Astrocyte of the cerebellum (primary cell): ENCODE results near the gene RNF167.

Experiments used
- DNase-seq: peaks from one replicate; pipeline ENCODE4 v3.0.0-alpha.2; 2011; ENCODE audit warnings: low read depth
- H3K4me3 ChIP-seq: 2 replicates; pipeline ENCODE4 v1.5.1; 2011; ENCODE audit warnings: mild to moderate bottlenecking, low read depth, low read length, moderate library complexity
- CTCF ChIP-seq: IDR thresholded peaks from 2 replicates; pipeline ENCODE4 v1.5.1; 2012; ENCODE audit warnings: low read length, low read depth, moderate library complexity, mild to moderate bottlenecking; ENCODE audit errors: missing control alignments
- in situ Hi-C: cut with HindIII; loops from 2 replicates; pipeline ENCODE4 v1.10.0; 2017; ENCODE audit warnings: low sequenced_read_pairs

The RNF167 gene

GRCh38 chr17:4895121-4895520 lies 44.9 kb upstream of the RNF167 start:
- H3K4me3 ChIP-seq: no peak overlapping the region
- no peak for DNase-seq
- in situ Hi-C loops: no loop called here
- TF ChIP-seq CTCF: no peak

- DNase-seq: no peak
- H3K4me3 ChIP-seq: no peak overlapping the region
- in situ Hi-C loops: no loop called here
- peak; percentile 17 for TF ChIP-seq CTCF
Measured at GRCh38 chr17:4895657-4896331, 44.3 kb upstream of the RNF167 start.

- DNase-seq: no peak
- no peak for TF ChIP-seq CTCF
- no peak overlapping the region for H3K4me3 ChIP-seq
- in situ Hi-C loops: no loop called here
Measured at GRCh38 chr17:4896332-4897197, 43.5 kb upstream of the RNF167 start.

- no peak for TF ChIP-seq CTCF
- in situ Hi-C loops: no loop called here
- no peak for DNase-seq
- H3K4me3 ChIP-seq: no peak overlapping the region
Measured at GRCh38 chr17:4897198-4897687, 42.8 kb upstream of the RNF167 start.

GRCh38 chr17:4897785-4898184 lies 42.3 kb upstream of the RNF167 start:
- in situ Hi-C loops: no loop called here
- H3K4me3 ChIP-seq: no peak overlapping the region
- TF ChIP-seq CTCF: no peak
- no peak for DNase-seq

GRCh38 chr17:4898351-4898750 lies 41.7 kb upstream of the RNF167 start:
- TF ChIP-seq CTCF: no peak
- DNase-seq: no peak
- in situ Hi-C loops: no loop called here
- no peak overlapping the region for H3K4me3 ChIP-seq
